KOPT-K1 (cell line): ENCODE results near the gene AGTR1.
"Not testable (repeated sequence)": the region's sequence is repeated elsewhere in the genome, so short reads cannot be mapped to it uniquely, and the experiment has no call there.

Experiments
- H3K27ac ChIP-seq: fragments of 200-600 bp; sonication (generic); 2 replicates; pipeline ENCODE4 v1.5.1; 2016; ENCODE audit warnings: antibody characterized with exemption, mild to moderate bottlenecking, low read depth, low read length; ENCODE audit not compliant: poor library complexity, severe bottlenecking
- H3K36me3 ChIP-seq: fragments of 200-600 bp; sonication (generic); 2 replicates; pipeline ENCODE4 v1.5.1; 2017; ENCODE audit warnings: antibody characterized with exemption, mild to moderate bottlenecking, low read length, moderate library complexity; ENCODE audit not compliant: insufficient read depth
- H3K9me3 ChIP-seq: fragments of 200-600 bp; sonication (generic); 2 replicates; pipeline ENCODE4 v1.5.1; 2017; ENCODE audit warnings: antibody characterized with exemption, low read length, mild to moderate bottlenecking; ENCODE audit not compliant: insufficient read depth, poor library complexity, severe bottlenecking

AGTR1 gene

DNA sequence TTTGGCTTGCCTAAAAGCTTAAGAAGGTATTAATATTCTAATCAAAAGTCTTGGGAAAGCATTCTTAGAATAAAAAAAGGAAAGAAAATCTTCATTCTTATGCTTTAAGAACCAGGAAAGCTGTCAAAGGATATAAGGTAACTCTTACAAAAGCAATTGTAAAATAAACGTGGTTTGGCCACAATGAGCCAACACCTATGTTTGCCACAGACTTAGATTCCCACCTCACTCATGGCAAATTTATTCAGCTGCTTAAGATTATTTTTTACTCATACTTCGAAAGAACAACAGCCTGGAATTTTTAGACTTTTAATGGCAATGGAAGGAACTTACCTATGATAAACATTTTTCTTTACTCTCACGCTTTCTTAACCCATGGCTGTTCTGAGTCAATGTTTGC is 38.4 kb downstream of the AGTR1 start:
- H3K9me3 ChIP-seq: no peaks in the 10 kb centered on the region
- no peaks in the 10 kb centered on the region for H3K36me3 ChIP-seq
- no peak overlapping the region for H3K27ac ChIP-seq

GRCh38 chr3:148737104-148737530 is 39.4 kb downstream of the AGTR1 start:
- H3K27ac ChIP-seq: no peak overlapping the region
- no peaks in the 10 kb centered on the region for H3K9me3 ChIP-seq
- H3K36me3 ChIP-seq: no peaks in the 10 kb centered on the region

GRCh38 chr3:148739720-148740119 is 42.0 kb downstream of the AGTR1 start:
- Histone ChIP-seq H3K36me3 (no peaks in the 10 kb centered on the region), H3K27ac (no peak overlapping the region), H3K9me3 (no peaks in the 10 kb centered on the region)

DNA sequence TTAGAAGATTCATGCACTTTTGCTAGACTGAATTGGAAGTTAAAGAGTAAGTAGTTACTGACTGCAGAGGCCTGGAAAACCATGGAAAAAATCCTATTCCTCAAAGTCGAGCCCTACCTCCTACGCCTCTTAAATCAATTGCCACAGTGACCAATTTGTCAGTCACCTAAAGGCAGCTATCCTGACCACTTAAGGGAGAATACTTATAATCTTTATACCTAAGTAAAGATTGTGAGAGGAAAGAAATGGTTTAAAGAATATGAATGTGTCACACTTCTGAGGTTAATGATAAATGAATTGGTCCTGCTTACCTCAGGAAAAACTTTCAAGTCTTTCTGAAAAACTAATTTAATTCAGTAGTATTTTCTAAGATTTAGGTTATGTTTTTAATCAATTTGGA is 42.6 kb downstream of the AGTR1 start:
- Histone ChIP-seq H3K9me3 (no peaks in the 10 kb centered on the region), H3K36me3 (no peaks in the 10 kb centered on the region)

DNA sequence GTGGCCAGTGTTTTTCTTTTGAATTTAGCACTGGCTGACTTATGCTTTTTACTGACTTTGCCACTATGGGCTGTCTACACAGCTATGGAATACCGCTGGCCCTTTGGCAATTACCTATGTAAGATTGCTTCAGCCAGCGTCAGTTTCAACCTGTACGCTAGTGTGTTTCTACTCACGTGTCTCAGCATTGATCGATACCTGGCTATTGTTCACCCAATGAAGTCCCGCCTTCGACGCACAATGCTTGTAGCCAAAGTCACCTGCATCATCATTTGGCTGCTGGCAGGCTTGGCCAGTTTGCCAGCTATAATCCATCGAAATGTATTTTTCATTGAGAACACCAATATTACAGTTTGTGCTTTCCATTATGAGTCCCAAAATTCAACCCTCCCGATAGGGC is 43.5 kb downstream of the AGTR1 start:
- Histone ChIP-seq H3K27ac (no peak overlapping the region), H3K9me3 (no peaks in the 10 kb centered on the region), H3K36me3 (no peaks in the 10 kb centered on the region)

More for the DNA sequence above, 42.6 kb downstream of the AGTR1 start:
- no peak overlapping the region for H3K27ac ChIP-seq

DNA sequence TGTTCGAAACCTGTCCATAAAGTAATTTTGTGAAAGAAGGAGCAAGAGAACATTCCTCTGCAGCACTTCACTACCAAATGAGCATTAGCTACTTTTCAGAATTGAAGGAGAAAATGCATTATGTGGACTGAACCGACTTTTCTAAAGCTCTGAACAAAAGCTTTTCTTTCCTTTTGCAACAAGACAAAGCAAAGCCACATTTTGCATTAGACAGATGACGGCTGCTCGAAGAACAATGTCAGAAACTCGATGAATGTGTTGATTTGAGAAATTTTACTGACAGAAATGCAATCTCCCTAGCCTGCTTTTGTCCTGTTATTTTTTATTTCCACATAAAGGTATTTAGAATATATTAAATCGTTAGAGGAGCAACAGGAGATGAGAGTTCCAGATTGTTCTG is 44.4 kb downstream of the AGTR1 start:
- Histone ChIP-seq H3K27ac (no peak overlapping the region), H3K9me3 (no peaks in the 10 kb centered on the region), H3K36me3 (no peaks in the 10 kb centered on the region)

GRCh38 chr3:148746053-148746452 is 48.4 kb downstream of the AGTR1 start:
- H3K9me3 ChIP-seq: no peaks in the 10 kb centered on the region
- no peaks in the 10 kb centered on the region for H3K36me3 ChIP-seq
- no peak overlapping the region for H3K27ac ChIP-seq

GRCh38 chr3:148748283-148748682 is 50.6 kb downstream of the AGTR1 start:
- no peaks in the 10 kb centered on the region for H3K9me3 ChIP-seq
- no peak overlapping the region for H3K27ac ChIP-seq
- no peaks in the 10 kb centered on the region for H3K36me3 ChIP-seq

DNA sequence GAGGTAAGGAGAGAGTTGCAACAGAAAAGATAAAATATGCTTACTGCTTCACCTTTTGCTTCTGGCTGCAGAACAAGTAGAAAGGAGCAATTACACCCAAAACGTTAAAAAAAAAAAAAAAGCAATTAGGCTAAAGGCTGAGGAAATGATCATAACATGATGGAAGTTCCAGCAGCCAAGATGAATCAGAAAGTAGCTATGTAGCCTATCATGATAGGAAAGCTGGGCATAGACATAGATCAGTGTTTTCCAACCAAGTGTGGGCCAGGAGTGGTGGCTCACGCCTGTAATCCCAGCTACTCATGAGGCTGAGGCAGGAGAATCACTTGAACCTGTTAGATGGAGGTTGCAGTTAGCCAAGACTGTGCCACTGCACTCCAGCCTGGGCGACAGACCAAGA is 52.6 kb downstream of the AGTR1 start:
- Histone ChIP-seq H3K9me3 (no peaks in the 10 kb centered on the region), H3K27ac (no peak overlapping the region), H3K36me3 (no peaks in the 10 kb centered on the region)

DNA sequence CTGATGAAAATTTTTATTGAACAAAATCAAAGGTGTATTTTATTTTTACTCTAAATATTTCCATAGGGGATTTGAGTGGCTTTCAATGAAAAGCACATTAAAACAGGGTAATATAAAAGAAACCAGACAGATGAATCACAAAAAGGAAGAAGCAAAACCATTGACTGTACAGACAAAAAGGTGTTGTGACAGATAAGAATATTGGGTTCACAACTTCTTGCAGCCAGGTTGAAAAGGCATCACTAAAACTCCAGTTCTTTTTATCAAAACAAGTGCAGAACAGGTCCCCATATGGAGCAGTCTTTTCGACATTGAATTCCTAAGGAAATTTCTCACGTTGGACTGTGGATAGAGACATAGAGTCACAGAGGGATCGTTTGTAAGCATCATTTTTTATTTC is 53.8 kb downstream of the AGTR1 start:
- no peaks in the 10 kb centered on the region for H3K36me3 ChIP-seq
- H3K27ac ChIP-seq: no peak overlapping the region
- H3K9me3 ChIP-seq: no peaks in the 10 kb centered on the region

DNA sequence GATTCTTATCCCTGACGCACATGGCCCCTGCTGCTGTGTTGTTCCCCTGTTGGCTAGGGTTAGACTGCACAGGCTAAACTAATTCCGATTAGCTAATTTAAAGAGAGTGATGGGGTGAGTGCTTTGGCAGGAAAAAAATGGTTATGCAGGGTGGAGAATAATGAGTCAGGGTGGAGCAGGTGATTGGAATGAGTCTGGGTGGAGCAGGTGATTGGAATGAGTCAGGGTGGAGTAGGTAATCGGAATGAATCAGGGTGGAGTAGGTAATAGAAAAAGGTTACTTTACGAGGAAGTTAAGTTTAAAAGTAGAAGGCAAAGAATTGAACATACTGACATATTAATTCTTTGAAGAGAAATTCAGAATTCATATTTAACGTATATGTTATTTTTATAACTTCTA is 55.7 kb downstream of the AGTR1 start:
- not testable (repeated sequence) for H3K9me3 ChIP-seq, H3K36me3 ChIP-seq, H3K27ac ChIP-seq

- Histone ChIP-seq H3K9me3 (no peaks in the 10 kb centered on the region), H3K27ac (no peak overlapping the region), H3K36me3 (no peaks in the 10 kb centered on the region)
Observed at GRCh38 chr3:148755570-148755969, 57.9 kb downstream of the AGTR1 start.

GRCh38 chr3:148756311-148756710 is 58.6 kb downstream of the AGTR1 start:
- no peaks in the 10 kb centered on the region for H3K36me3 ChIP-seq
- H3K27ac ChIP-seq: no peak overlapping the region
- no peaks in the 10 kb centered on the region for H3K9me3 ChIP-seq

DNA sequence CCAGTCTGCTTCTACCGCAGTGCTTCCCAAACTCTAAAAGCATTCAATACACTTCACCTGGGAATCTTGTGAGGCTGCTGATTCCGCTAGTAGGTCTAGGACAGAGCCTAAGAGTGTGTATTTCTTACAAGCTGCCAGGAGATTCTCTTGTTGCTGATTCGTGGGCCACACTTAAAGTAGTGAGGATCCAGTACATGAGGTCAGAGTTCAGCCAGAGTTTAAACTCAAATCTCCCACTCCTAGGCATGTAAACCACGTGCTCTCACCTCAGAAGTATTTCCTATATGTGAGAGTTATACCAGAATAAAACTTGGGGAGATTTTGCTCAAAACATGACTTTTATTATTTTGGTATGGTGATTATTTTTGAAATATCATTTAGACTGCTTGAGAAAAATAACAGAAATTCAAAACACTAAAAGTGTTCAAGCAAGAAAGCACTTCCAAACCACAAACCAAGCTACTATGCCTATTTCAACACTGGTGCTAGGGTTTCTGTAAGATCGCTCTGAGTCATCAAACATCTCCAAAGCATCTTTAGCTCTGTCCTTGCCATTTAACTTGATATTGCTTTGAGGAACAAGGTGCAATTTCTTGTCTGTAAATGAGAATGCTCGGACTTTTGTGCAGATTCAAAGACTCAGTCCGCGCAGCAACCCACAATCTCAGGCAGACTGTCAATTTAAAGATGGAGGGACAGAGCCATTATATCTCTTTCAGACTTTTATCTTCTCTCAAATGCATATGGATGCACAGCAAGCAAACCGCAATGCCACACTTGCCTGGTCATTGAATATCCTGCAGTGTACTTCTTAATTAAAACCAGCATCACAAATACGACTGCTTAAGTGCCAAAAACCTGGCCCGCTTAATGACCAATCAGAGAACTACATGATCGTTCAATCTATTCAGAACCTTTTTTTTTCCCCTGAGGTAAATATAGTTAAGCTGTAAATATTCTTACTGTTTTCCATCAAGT is 59.8 kb downstream of the AGTR1 start:
- H3K9me3 ChIP-seq: no peaks in the 10 kb centered on the region
- no peak overlapping the region for H3K27ac ChIP-seq

GRCh38 chr3:148758303-148758884 is 60.7 kb downstream of the AGTR1 start:
- H3K36me3 ChIP-seq: no peaks in the 10 kb centered on the region
- H3K27ac ChIP-seq: no peak overlapping the region
- H3K9me3 ChIP-seq: no peaks in the 10 kb centered on the region

More for the DNA sequence above, 59.8 kb downstream of the AGTR1 start:
- no peaks in the 10 kb centered on the region for H3K36me3 ChIP-seq

DNA sequence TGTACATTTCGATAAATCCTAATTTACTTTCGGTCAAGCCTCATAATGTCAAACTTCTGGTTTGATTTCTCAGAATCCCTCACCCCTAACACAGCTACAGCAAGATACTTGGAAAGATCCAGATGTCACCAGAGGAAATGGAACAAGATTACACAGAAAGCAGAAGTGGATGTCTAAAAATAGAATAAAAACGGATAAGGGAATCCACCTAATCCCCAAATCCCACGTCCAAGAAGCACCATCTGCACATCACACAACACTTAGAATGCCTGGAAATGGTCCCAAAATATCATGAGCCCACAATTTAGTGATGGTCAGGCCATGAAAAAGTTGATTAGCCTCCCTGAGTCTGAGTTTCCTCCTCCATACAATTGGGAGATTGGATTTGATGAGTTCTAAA is 61.7 kb downstream of the AGTR1 start:
- Histone ChIP-seq H3K27ac (no peak overlapping the region), H3K36me3 (no peaks in the 10 kb centered on the region), H3K9me3 (no peaks in the 10 kb centered on the region)
